Left lung (tissue), 14 donors: ENCODE results near the gene TNIK. TPM values are rescaled to one million over a fixed set of nuclear protein-coding genes. Genes with fewer than 3 reads are reported as not detected.

ENCODE experiments used
- ATAC-seq: fragments of 200-7000 bp; cut with Tn5 transposase; one replicate; pipeline ENCODE4 v1.9.1; 2020; ENCODE audit warnings: moderate library complexity
- DNase-seq, 4 donors: peaks; one replicate each; pipeline ENCODE4 v3.0.0-alpha.2; 2013 to 2020
- H3K27ac ChIP-seq, 2 donors: fragments of 200-600 bp; sonication (generic) in 1 of 2; one replicate each; pipeline versions ENCODE4 v1.5.0 to v1.8.0; 2020 to 2021
- H3K27me3 ChIP-seq, 2 donors: fragments of 200-600 bp; sonication (generic) in 1 of 2; one replicate each; pipeline versions ENCODE4 v1.5.0 to v1.8.0; 2020 to 2021
- H3K36me3 ChIP-seq, 2 donors: fragments of 200-600 bp; sonication (generic) in 1 of 2; one replicate each; pipeline versions ENCODE4 v1.5.0 to v1.8.0; 2020 to 2021
- H3K4me1 ChIP-seq, 2 donors: fragments of 200-600 bp; one replicate each; pipeline ENCODE4 v1.8.0; 2021
- H3K4me3 ChIP-seq, 2 donors: fragments of 200-600 bp; sonication (generic) in 1 of 2; one replicate each; pipeline versions ENCODE4 v1.5.0 to v1.8.0; 2020 to 2021; ENCODE audit warnings: mild to moderate bottlenecking in 1 of 2
- H3K9me3 ChIP-seq, 2 donors: fragments of 200-600 bp; sonication (generic) in 1 of 2; one replicate each; pipeline versions ENCODE4 v1.5.0 to v1.8.0; 2020 to 2021
- CTCF ChIP-seq, 2 donors: fragments of 200-600 bp; sonication (generic) in 1 of 2; IDR thresholded peaks; one replicate each; pipeline versions ENCODE4 v1.5.0 to v1.8.0; 2021; ENCODE audit warnings: antibody characterized with exemption in 2 of 2
- intact Hi-C, 2 donors: fragments of 100-400 bp; cut with DNase I; formaldehyde crosslinking; loops; one replicate each; pipeline versions ENCODE4 v1.11.2 to v1.14.2; 2022
- long read RNA-seq, 12 donors: library from polyadenylated mRNA in 2 of 12; unstranded in 2 of 12; transcript quantifications; one replicate each; pipeline ENCODE4 v2.0.0 and lab custom pipeline, GENCODE V29; 2019 to 2026
- polyA plus RNA-seq, 6 donors: library from polyadenylated mRNA; unstranded; fragments of 120-200 nt; gene quantifications; one replicate each; pipeline ENCODE4 v1.2.1, GENCODE V29; 2013; ENCODE audit not compliant: insufficient read length in 6 of 6
- total RNA-seq, 2 donors: library from RNA; stranded (reverse); fragmentation: NEBNext Ultra II Directional; extraction: Animal tissue kit (Norgen Biotek cat#: 25700); gene quantifications; one replicate each; pipeline ENCODE4 v1.2.1, GENCODE V29; 2021
- donor health status: DM: no; HTN: yes; CAD: no.
- donor health status: DM: no; HTN: no; CAD: no.

The TNIK gene
- 10 to 100 TPM; 41.3 to 42.0 TPM for total RNA-seq
- 10 to 100 TPM; 14.8 to 19.7 (median 16.4) TPM for polyA plus RNA-seq
- long read RNA-seq, donor 1, partial matches to known transcripts = 0 of 1 reads
- long read RNA-seq, donor 1, other reads (novel, unspliced or antisense) = 0 of 1 reads
- long read RNA-seq, donor 2, partial matches to known transcripts = 0 of 3 reads
- long read RNA-seq, donor 2, other reads (novel, unspliced or antisense) = 0 of 3 reads
- long read RNA-seq, donor 3, partial matches to known transcripts = 0 of 1 reads
- long read RNA-seq, donor 3, other reads (novel, unspliced or antisense) = 0 of 1 reads
- long read RNA-seq, donor 4, partial matches to known transcripts = 3 of 4 reads
- long read RNA-seq, donor 4, other reads (novel, unspliced or antisense) = 1 of 4 reads
- long read RNA-seq, donor 5 = 0 reads
- long read RNA-seq, donor 6 = 0 reads
- long read RNA-seq, donor 7 = 0 reads
- long read RNA-seq, donor 8 = 0 reads
- long read RNA-seq, donor 9 = 0 reads
- long read RNA-seq, donor 10, partial matches to known transcripts = 1 of 2 reads
- long read RNA-seq, donor 10, other reads (novel, unspliced or antisense) = 1 of 2 reads
- long read RNA-seq, donor 11, partial matches to known transcripts = 5 of 12 reads
- long read RNA-seq, donor 11, other reads (novel, unspliced or antisense) = 0 of 12 reads
- long read RNA-seq, donor 12, partial matches to known transcripts = 0 of 1 reads
- long read RNA-seq, donor 12, other reads (novel, unspliced or antisense) = 0 of 1 reads

- Histone ChIP-seq H3K9me3 (no peaks in the 10 kb centered on the region), H3K36me3 (no peaks in the 10 kb centered on the region), H3K4me3 (peak within 1 kb of the TSS; percentile 72 to 75), H3K4me1 (peaks cover 12 to 45% of the 10 kb centered on the region in 2 donors), H3K27ac (peak within 1 kb of the TSS; percentile 80 to 84), H3K27me3 (peaks cover 0 to 62% of the 10 kb centered on the region in 2 donors)
- ATAC-seq (peak; percentile 96), DNase-seq (peak; percentile 88 to 96 (median 94))
- intact Hi-C loops = no loop called here
- no peak for TF ChIP-seq CTCF (IDR thresholded peaks at IDR 0.05)
These were observed at the start of gene TNIK for GRCh38 chr3:171459942-171460724. Gene TNIK (minus strand): TSS chr3:171460405. CDS start chr3:171460063, 342 bp downstream.

GRCh38 chr3:171508676-171509075 is 48.5 kb upstream of the TNIK start:
- no peaks in the 10 kb centered on the region for H3K9me3 ChIP-seq
- DNase-seq (no peak), ATAC-seq (no peak)
- intact Hi-C loops = no loop called here
- no peak overlapping the region for H3K4me3 ChIP-seq
- no peaks in the 10 kb centered on the region for H3K27me3 ChIP-seq
- no peak overlapping the region for H3K27ac ChIP-seq
- H3K4me1 ChIP-seq = no peaks in the 10 kb centered on the region
- TF ChIP-seq CTCF (IDR thresholded peaks at IDR 0.05) = no peak
- H3K36me3 ChIP-seq = no peaks in the 10 kb centered on the region

GRCh38 chr3:171508206-171508605 is 48.0 kb upstream of the TNIK start:
- no peaks in the 10 kb centered on the region for H3K36me3 ChIP-seq

GRCh38 chr3:171506743-171507319 is 46.6 kb upstream of the TNIK start:
- no peaks in the 10 kb centered on the region for H3K27me3 ChIP-seq
- no peaks in the 10 kb centered on the region for H3K36me3 ChIP-seq
- H3K27ac ChIP-seq = no peak overlapping the region
- no peaks in the 10 kb centered on the region for H3K4me1 ChIP-seq
- H3K9me3 ChIP-seq = no peaks in the 10 kb centered on the region
- DNase-seq (no peak), ATAC-seq (no peak)
- TF ChIP-seq CTCF (IDR thresholded peaks at IDR 0.05) = no peak
- H3K4me3 ChIP-seq = no peak overlapping the region
- intact Hi-C loops = no loop called here

More at GRCh38 chr3:171508206-171508605, 48.0 kb upstream of the TNIK start:
- Histone ChIP-seq H3K27me3 (no peaks in the 10 kb centered on the region), H3K4me1 (no peaks in the 10 kb centered on the region), H3K9me3 (no peaks in the 10 kb centered on the region), H3K27ac (no peak overlapping the region), H3K4me3 (no peak overlapping the region)
- intact Hi-C loops = no loop called here
- DNase-seq = peak in 1 of 4 donors; percentile 11
- TF ChIP-seq CTCF (IDR thresholded peaks at IDR 0.05) = no peak
- no peak for ATAC-seq
